Parathyroid adenoma (tissue), 2 donors: ENCODE results near the gene PCP2.
A peak's percentile ranks its signal among the peaks of the same experiment; 100 is the strongest.

Experiments used
- H2AFZ ChIP-seq: fragments of 300-600 bp; sonication (generic); one replicate; pipeline ENCODE4 v1.7.0; 2017; ENCODE audit warnings: antibody characterized with exemption, mild to moderate bottlenecking
- H3K27ac ChIP-seq: fragments of 300-600 bp; sonication (generic); one replicate; pipeline ENCODE4 v1.7.0; 2017
- H3K27me3 ChIP-seq: fragments of 300-600 bp; sonication (generic); one replicate; pipeline ENCODE4 v1.7.0; 2017; ENCODE audit warnings: low read length; ENCODE audit not compliant: control insufficient read depth, insufficient read depth
- H3K36me3 ChIP-seq: fragments of 300-600 bp; sonication (generic); one replicate; pipeline ENCODE4 v1.7.0; 2017; ENCODE audit warnings: low read length; ENCODE audit not compliant: control insufficient read depth, insufficient read depth
- H3K4me1 ChIP-seq: fragments of 300-600 bp; sonication (generic); one replicate; pipeline ENCODE4 v1.7.0; 2017; ENCODE audit warnings: control low read depth
- H3K4me2 ChIP-seq: fragments of 300-600 bp; sonication (generic); one replicate; pipeline ENCODE4 v1.7.0; 2017; ENCODE audit warnings: low read length
- H3K4me3 ChIP-seq: fragments of 300-600 bp; sonication (generic); one replicate; pipeline ENCODE4 v1.7.0; 2017; ENCODE audit warnings: low read depth, low read length
- H3K79me2 ChIP-seq: fragments of 300-600 bp; sonication (generic); one replicate; pipeline ENCODE4 v1.7.0; 2017; ENCODE audit warnings: control low read depth
- H3K9ac ChIP-seq: fragments of 300-600 bp; sonication (generic); one replicate; pipeline ENCODE4 v1.7.0; 2017; ENCODE audit warnings: mild to moderate bottlenecking
- H3K9me3 ChIP-seq: fragments of 300-600 bp; sonication (generic); one replicate; pipeline ENCODE4 v1.7.0; 2017; ENCODE audit warnings: low read length; ENCODE audit not compliant: control insufficient read depth
- TF ChIP-seq, protein P1 (sequence below): fragments of 300-600 bp; sonication (generic); IDR thresholded peaks from one replicate; pipeline ENCODE4 v1.7.0; 2017; ENCODE audit warnings: antibody characterized with exemption, mild to moderate bottlenecking
- donor health status: primary hyperparathyroidism.

Gene PCP2

DNA sequence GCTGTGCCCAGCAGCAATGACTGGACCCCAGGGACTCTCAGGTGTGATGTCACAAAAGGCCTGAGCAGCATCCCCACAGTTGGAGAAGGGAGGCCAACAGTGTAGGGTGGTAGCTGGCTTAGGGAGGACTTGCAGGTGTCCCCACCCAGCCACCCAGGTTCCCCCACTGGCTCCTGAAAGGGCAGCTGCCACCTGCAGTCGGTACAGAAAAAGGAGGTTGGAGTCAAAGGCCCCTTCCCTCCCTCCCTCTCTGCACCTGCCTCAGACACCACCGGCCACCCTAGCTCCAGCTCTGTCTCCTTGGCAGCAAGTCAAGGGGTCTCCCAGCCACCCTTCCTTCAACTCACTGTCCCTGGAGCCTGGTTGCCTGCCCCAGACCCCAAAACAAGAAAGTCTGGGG, at the start of gene PCP2:
PCP2 (minus strand) TSS at position 22 of the 400 bp plus-strand sequence. CDS start 262 bp downstream, outside the sequence.
- Histone ChIP-seq H3K4me1 (no peaks in the 10 kb centered on the region), H3K4me3 (no peak within 1 kb of the TSS), H3K36me3 (no peaks in the 10 kb centered on the region), H2AFZ (no peak within 1 kb of the TSS), H3K4me2 (no peak within 1 kb of the TSS), H3K27me3 (no peaks in the 10 kb centered on the region), H3K79me2 (peaks cover 21% of the 10 kb centered on the region), H3K27ac (no peak within 1 kb of the TSS), H3K9ac (no peak within 1 kb of the TSS), H3K9me3 (no peaks in the 10 kb centered on the region)
- TF ChIP-seq, protein P1, sequence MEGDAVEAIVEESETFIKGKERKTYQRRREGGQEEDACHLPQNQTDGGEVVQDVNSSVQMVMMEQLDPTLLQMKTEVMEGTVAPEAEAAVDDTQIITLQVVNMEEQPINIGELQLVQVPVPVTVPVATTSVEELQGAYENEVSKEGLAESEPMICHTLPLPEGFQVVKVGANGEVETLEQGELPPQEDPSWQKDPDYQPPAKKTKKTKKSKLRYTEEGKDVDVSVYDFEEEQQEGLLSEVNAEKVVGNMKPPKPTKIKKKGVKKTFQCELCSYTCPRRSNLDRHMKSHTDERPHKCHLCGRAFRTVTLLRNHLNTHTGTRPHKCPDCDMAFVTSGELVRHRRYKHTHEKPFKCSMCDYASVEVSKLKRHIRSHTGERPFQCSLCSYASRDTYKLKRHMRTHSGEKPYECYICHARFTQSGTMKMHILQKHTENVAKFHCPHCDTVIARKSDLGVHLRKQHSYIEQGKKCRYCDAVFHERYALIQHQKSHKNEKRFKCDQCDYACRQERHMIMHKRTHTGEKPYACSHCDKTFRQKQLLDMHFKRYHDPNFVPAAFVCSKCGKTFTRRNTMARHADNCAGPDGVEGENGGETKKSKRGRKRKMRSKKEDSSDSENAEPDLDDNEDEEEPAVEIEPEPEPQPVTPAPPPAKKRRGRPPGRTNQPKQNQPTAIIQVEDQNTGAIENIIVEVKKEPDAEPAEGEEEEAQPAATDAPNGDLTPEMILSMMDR = no peak

DNA sequence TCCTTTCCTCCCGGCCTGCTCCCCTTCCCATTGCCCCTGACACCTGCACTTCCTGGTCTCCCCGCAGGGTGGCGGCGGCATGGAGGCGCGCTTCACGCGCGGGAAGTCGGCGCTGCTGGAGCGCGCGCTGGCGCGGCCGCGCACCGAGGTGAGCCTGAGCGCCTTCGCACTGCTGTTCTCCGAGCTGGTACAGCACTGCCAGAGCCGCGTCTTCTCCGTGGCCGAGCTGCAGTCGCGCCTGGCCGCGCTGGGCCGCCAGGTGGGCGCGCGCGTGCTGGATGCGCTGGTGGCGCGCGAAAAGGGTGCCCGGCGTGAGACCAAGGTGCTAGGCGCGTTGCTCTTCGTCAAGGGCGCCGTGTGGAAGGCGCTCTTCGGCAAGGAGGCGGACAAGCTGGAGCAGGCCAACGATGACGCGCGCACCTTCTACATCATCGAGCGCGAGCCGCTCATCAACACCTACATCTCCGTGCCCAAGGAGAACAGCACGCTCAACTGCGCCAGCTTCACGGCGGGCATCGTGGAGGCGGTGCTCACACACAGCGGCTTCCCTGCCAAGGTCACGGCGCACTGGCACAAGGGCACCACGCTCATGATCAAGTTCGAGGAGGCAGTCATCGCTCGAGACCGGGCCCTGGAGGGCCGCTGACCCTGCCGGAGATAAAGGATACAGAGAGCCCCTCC, 48.8 kb upstream of the PCP2 start:
- Histone ChIP-seq H3K36me3 (no peaks in the 10 kb centered on the region), H3K4me2 (peak overlapping the region; percentile 90), H3K9me3 (no peaks in the 10 kb centered on the region), H3K4me3 (no peak overlapping the region), H3K79me2 (no peaks in the 10 kb centered on the region), H3K27ac (no peak overlapping the region), H3K9ac (no peak overlapping the region), H2AFZ (no peak overlapping the region), H3K27me3 (no peaks in the 10 kb centered on the region), H3K4me1 (peaks cover 3% of the 10 kb centered on the region)
- TF ChIP-seq, protein P1 = no peak

DNA sequence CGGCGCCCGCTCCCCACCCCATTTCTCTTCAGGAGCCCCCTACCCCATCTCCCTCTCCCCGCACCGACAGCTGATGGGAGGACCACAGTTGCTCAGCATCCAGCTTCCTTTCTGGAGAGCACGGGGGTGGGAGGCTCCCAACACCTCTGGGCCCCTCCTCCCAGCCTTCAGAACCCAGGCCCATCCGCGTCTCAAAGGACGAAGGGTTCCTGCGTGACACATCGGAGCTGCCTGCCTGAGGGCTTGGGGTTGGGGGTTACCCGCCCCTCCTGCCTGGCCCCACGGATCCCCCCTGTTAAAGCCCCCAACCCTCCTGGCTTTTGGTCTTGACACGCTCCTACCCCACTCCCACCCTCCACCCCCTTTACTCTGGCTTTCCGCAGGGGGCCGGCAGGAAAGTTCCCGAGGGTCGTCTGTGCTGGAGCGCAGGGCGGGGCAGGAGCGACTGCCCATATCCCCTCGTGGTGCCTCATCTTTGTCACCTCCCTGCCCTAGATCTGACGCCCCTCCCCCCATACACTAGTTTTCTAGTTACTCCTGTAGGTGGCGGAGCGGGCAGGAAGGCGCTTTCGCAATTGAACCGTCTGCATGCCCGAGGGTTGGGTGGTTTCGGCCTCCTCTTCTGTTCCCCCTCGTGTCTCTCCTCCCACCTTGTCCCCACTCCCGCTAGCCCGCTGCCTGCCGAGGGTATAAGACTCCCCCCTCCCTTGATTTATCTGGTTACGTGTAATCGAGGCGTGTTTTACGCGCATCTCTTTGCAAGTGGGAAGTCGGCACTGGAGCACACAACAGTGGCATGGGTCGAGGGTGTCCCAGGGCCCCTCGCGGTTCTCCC, 48.0 kb upstream of the PCP2 start:
- H3K9ac ChIP-seq = peak overlapping the region; percentile 99
- H3K27ac ChIP-seq = no peak overlapping the region
- peak overlapping the region; percentile 99 for H3K4me3 ChIP-seq
- no peaks in the 10 kb centered on the region for H3K79me2 ChIP-seq
- H3K27me3 ChIP-seq = peaks cover 3% of the 10 kb centered on the region
- peaks cover 3% of the 10 kb centered on the region for H3K4me1 ChIP-seq
- peak overlapping the region; percentile 90 for H3K4me2 ChIP-seq
- no peaks in the 10 kb centered on the region for H3K36me3 ChIP-seq
- no peaks in the 10 kb centered on the region for H3K9me3 ChIP-seq
- peak overlapping the region; percentile 99 for H2AFZ ChIP-seq
- TF ChIP-seq, protein P1 = peak; percentile 37

DNA sequence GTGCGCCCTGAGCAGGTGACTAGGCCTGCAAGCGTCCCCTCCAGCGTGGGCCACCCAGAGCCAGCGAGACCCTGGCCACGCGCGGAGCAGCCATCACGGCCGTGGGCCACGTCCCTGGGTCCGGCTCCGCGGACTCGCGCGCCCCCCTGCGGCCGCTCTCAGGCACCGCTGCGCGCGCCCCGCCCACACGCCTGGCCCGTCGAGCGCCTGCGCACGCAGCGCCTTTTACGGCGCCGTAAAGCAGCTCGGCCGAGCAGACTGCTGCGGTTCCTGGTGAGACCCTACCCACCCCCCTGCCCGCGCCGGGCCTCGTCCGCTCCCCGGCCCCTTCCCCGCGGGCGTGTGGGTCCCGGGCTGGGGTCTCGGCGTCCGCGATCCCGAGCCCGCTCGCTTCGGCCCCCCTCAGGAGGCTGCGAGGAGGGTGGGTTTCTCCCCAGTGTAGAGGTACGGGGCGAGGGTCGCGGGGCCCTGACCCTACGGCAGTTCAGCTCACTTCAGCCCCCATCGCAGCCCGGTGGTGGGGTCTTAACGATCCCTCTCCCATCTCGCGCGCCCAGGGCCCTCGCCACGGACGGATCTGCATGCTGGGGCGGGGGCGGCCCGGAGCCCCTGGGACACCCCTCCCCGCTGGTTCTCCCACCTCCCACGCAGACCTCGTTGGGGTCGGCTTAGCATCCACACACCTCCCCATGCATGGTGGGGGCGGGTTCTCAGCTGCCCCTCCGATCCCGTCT, 47.3 kb upstream of the PCP2 start, which contains the start of gene TRAPPC5:
TRAPPC5 (plus strand) TSS at position 228 of the 734 bp plus-strand sequence. CDS start 1,421 bp downstream, outside the sequence.
- Histone ChIP-seq H3K27me3 (peaks cover 3% of the 10 kb centered on the region), H3K9ac (peak within 1 kb of the TSS; percentile 99), H3K4me1 (peaks cover 3% of the 10 kb centered on the region), H3K4me3 (peak within 1 kb of the TSS; percentile 99), H3K9me3 (no peaks in the 10 kb centered on the region), H2AFZ (peak within 1 kb of the TSS; percentile 99), H3K79me2 (no peaks in the 10 kb centered on the region), H3K27ac (peak within 1 kb of the TSS; percentile 72), H3K4me2 (peak within 1 kb of the TSS; percentile 90), H3K36me3 (no peaks in the 10 kb centered on the region)
- TF ChIP-seq, protein P1 = peak; percentile 99
